ENCODE measurements around the gene RSPH10B2.
"Not testable (repeated sequence)": the region's sequence is repeated elsewhere in the genome, so short reads cannot be mapped to it uniquely, and the experiment has no call there.

DNA sequence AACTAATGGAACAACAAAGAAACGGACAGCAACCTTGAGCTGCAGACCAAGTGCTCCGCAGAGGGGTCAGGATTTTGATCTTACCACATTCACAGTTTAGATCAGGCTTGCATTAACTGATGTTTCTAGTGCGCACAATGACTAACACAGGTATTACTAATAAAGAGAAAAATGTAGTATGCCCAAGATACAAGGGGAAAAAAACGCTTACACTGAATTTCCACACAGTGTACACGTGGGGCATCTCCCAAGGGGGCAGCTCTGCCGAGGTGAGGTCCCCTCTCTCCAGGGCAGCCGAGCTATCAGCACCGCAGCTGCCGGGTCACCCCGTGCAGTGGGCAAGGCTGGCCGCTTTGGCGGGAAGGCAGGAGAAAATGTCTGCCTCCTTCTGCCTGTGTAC is 46.0 kb downstream of the RSPH10B2 start:
- TF ChIP-seq SP1 (IDR thresholded peaks at IDR 0.05); HDGF (IDR thresholded peaks at IDR 0.05; ENCODE audit: borderline replicate concordance); FOXK2 (IDR thresholded peaks at IDR 0.05); SUZ12 (IDR thresholded peaks at IDR 0.05); BHLHE40 (IDR thresholded peaks at IDR 0.05; ENCODE audit: borderline replicate concordance); ELF4 (IDR thresholded peaks at IDR 0.05); NFRKB (IDR thresholded peaks at IDR 0.05); FOXM1 (IDR thresholded peaks at IDR 0.05; ENCODE audit: borderline replicate concordance); TARDBP (IDR thresholded peaks at IDR 0.05): not testable (repeated sequence)

All from HEK293T (cell line).